ENCODE data around the gene ELN.

ELN gene

DNA sequence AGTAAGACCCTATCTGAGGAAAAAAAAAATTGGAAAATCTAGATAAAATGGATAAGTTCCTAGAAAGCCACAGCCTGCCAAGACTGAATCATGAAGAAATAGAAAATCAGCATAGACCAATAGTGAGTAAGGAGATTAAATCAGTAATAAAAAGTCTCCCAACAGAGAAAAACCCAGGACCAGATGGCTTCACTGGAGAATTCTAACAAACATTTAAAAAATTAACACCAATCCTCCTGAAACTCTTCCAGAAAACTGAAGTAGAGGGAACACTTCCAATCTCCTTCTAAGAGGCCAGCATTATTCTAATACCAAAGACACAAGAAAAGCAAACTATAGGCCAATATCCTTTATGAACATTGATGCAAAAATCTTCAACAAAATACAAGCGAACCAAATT, 46.8 kb downstream of the ELN start:
- POLR2A ChIA-PET, result no interaction called here
- Histone ChIP-seq H3K9me3 (ENCODE audit: control extremely low read depth in 1 of 5, control insufficient read depth in 4 of 5, insufficient read depth in 2 of 5, low read depth in 1 of 5, low read length in 4 of 5) (no peaks in the 10 kb centered on the region), H3K27me3 (replicated peaks in 2 of 5; ENCODE audit: control insufficient read depth in 4 of 5, insufficient read depth in 5 of 5, low read length in 4 of 5) (no peaks in the 10 kb centered on the region), H3K36me3 (ENCODE audit: control insufficient read depth in 4 of 4, insufficient read depth in 4 of 4, low read length in 3 of 4) (no peaks in the 10 kb centered on the region), H3K27ac (ENCODE audit: insufficient read depth in 1 of 2, low read depth in 1 of 2, low read length in 2 of 2, poor library complexity in 1 of 2, severe bottlenecking in 2 of 2) (no peak overlapping the region), H3K4me3 (ENCODE audit: control insufficient read depth in 1 of 7, extremely low read depth in 1 of 7, insufficient read depth in 4 of 7, low read depth in 2 of 7, low read length in 6 of 7) (no peak overlapping the region), H3K4me1 (ENCODE audit: control extremely low read depth in 1 of 4, control insufficient read depth in 4 of 4, insufficient read depth in 4 of 4, low read length in 3 of 4) (no peaks in the 10 kb centered on the region)
- WGBS (ENCODE audit: insufficient coverage), result no CpG with 5 or more reads among the region's 1 CpG
- no peak for DNase-seq
- CTCF ChIA-PET, result no interaction called here

- DNase-seq, result no peak
- POLR2A ChIA-PET, result no interaction called here
- Histone ChIP-seq H3K27me3 (replicated peaks in 2 of 5; ENCODE audit: control insufficient read depth in 4 of 5, insufficient read depth in 5 of 5, low read length in 4 of 5) (no peaks in the 10 kb centered on the region), H3K9me3 (ENCODE audit: control extremely low read depth in 1 of 5, control insufficient read depth in 4 of 5, insufficient read depth in 2 of 5, low read depth in 1 of 5, low read length in 4 of 5) (no peaks in the 10 kb centered on the region), H3K4me1 (ENCODE audit: control extremely low read depth in 1 of 4, control insufficient read depth in 4 of 4, insufficient read depth in 4 of 4, low read length in 3 of 4) (peaks cover 0 to 11% (median 7%) of the 10 kb centered on the region in 4 experiments), H3K4me3 (ENCODE audit: control insufficient read depth in 1 of 7, extremely low read depth in 1 of 7, insufficient read depth in 4 of 7, low read depth in 2 of 7, low read length in 6 of 7) (no peak overlapping the region), H3K27ac (ENCODE audit: insufficient read depth in 1 of 2, low read depth in 1 of 2, low read length in 2 of 2, poor library complexity in 1 of 2, severe bottlenecking in 2 of 2) (no peak overlapping the region), H3K36me3 (ENCODE audit: control insufficient read depth in 4 of 4, insufficient read depth in 4 of 4, low read length in 3 of 4) (no peaks in the 10 kb centered on the region)
- CTCF ChIA-PET, result interaction anchor here (1.0 to 1.5 kb wide), 3 partner anchors 10 to 124 kb away, joined by 3 to 5 read pairs (median 3); no protein-coding TSS in a partner anchor
- 100% methylated on average over 2 of the region's 2 CpGs for WGBS (ENCODE audit: insufficient coverage)
Measured at GRCh38 chr7:74078461-74078860, 50.5 kb downstream of the ELN start.

DNA sequence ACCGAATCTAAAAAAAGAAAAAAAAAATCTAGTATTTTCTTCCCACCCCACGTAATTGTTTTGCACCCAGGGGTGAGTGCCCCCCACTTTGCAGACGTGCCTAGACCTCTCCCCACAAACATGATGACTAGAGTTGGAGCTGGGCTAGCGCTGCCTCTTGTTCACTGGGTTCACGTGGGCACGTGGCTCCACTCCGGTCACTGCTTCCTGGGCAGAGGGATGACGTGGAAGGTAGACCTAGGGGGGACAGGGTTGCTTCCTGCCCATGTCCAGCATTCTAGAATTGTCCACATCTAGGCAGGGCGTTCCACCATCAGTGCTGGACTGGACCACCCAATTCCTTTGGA, 54.8 kb downstream of the ELN start:
- Histone ChIP-seq H3K27ac (ENCODE audit: insufficient read depth in 1 of 2, low read depth in 1 of 2, low read length in 2 of 2, poor library complexity in 1 of 2, severe bottlenecking in 2 of 2) (no peak overlapping the region), H3K4me1 (ENCODE audit: control extremely low read depth in 1 of 4, control insufficient read depth in 4 of 4, insufficient read depth in 4 of 4, low read length in 3 of 4) (peaks cover 0 to 27% (median 18%) of the 10 kb centered on the region in 4 experiments), H3K27me3 (replicated peaks in 2 of 5; ENCODE audit: control insufficient read depth in 4 of 5, insufficient read depth in 5 of 5, low read length in 4 of 5) (no peaks in the 10 kb centered on the region), H3K36me3 (ENCODE audit: control insufficient read depth in 4 of 4, insufficient read depth in 4 of 4, low read length in 3 of 4) (peaks cover 0 to 11% (median 1%) of the 10 kb centered on the region in 4 experiments), H3K9me3 (ENCODE audit: control extremely low read depth in 1 of 5, control insufficient read depth in 4 of 5, insufficient read depth in 2 of 5, low read depth in 1 of 5, low read length in 4 of 5) (no peaks in the 10 kb centered on the region), H3K4me3 (ENCODE audit: control insufficient read depth in 1 of 7, extremely low read depth in 1 of 7, insufficient read depth in 4 of 7, low read depth in 2 of 7, low read length in 6 of 7) (peak overlapping the region in 1 of 7 experiments; percentile 40)
- 96% methylated on average over 7 of the region's 9 CpGs for WGBS (ENCODE audit: insufficient coverage)
- ChIA-PET CTCF (interaction anchor here (0.7 kb wide), 1 partner anchor 29 kb away, joined by 3 read pairs; no protein-coding TSS in a partner anchor), POLR2A (interaction anchor here (1.3 kb wide), 1 partner anchor 12 kb away, joined by 3 read pairs; no protein-coding TSS in a partner anchor)
- no peak for DNase-seq

GRCh38 chr7:74083117-74083876, 55.3 kb downstream of the ELN start, which contains the start of gene LIMK1:
TSS of gene LIMK1 (plus strand) at chr7:74083804. CDS start at chr7:74083991, 187 bp downstream.
- POLR2A ChIA-PET, result interaction anchor here (0.5 to 1.3 kb wide), 3 partner anchors 11 to 306 kb away, joined by 3 read pairs; no protein-coding TSS in a partner anchor
- CTCF ChIA-PET, result interaction anchor here (0.7 to 0.9 kb wide), 2 partner anchors 29 to 92 kb away, joined by 3 read pairs; no protein-coding TSS in a partner anchor
- H3K4me3 ChIP-seq (ENCODE audit: control insufficient read depth in 1 of 7, extremely low read depth in 1 of 7, insufficient read depth in 4 of 7, low read depth in 2 of 7, low read length in 6 of 7), result peak within 1 kb of the TSS; percentile 24 to 75 (median 61)
- H3K4me1 ChIP-seq (ENCODE audit: control extremely low read depth in 1 of 4, control insufficient read depth in 4 of 4, insufficient read depth in 4 of 4, low read length in 3 of 4), result peaks cover 0 to 27% (median 18%) of the 10 kb centered on the region in 4 experiments
- peak; percentile 71 to 84 (median 83) for DNase-seq
- H3K27me3 ChIP-seq (replicated peaks in 2 of 5; ENCODE audit: control insufficient read depth in 4 of 5, insufficient read depth in 5 of 5, low read length in 4 of 5), result no peaks in the 10 kb centered on the region
- 17% methylated on average over 45 of the region's 71 CpGs for WGBS (ENCODE audit: insufficient coverage)
- no peaks in the 10 kb centered on the region for H3K9me3 ChIP-seq (ENCODE audit: control extremely low read depth in 1 of 5, control insufficient read depth in 4 of 5, insufficient read depth in 2 of 5, low read depth in 1 of 5, low read length in 4 of 5)
- H3K27ac ChIP-seq (ENCODE audit: insufficient read depth in 1 of 2, low read depth in 1 of 2, low read length in 2 of 2, poor library complexity in 1 of 2, severe bottlenecking in 2 of 2), result peak within 1 kb of the TSS in 1 of 2 experiments; percentile 54
- H3K36me3 ChIP-seq (ENCODE audit: control insufficient read depth in 4 of 4, insufficient read depth in 4 of 4, low read length in 3 of 4), result peaks cover 0 to 16% (median 4%) of the 10 kb centered on the region in 4 experiments

DNA sequence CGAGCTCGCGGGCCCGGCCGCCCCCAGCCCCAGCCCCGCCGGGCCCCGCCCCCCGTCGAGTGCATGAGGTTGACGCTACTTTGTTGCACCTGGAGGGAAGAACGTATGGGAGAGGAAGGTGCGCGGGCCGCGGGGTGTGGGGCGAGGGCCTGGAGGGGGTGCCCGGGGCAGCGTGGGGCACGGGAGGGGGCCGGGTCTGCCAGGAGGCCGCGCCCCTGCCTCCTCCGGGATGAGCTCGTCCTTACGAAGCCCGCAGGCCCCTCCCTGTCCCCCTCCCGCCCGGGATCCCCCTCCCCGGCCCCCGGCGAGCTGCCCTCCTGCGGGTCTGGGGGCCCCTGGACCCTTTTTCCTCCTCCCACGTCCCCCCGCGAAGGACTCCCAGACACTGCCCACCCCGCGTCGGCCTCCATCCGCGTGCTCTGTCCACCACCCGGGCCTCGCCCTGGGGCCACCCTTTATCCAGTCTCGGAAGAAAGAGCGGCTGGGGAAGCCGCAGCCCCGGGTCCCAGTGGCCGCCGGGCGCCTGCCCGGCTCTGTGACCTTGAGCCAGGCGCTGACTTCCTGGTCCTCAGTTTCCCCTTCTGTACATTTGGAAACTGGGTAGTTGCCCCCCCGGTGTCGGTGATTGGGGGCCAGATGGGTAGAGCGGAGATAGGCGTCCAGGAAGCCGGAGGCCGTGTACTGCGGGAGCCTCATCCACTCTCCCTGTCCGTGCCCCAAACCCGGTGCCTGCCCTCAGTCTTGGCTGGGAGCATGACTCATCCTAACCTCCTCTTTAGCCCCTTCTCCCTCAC, 56.2 kb downstream of the ELN start:
- CTCF ChIA-PET, result interaction anchor here (0.9 to 2.9 kb wide), 2 partner anchors 16 to 91 kb away, joined by 3 to 7 read pairs; no protein-coding TSS in a partner anchor
- WGBS (ENCODE audit: insufficient coverage), result 1% methylated on average over 19 of the region's 61 CpGs
- DNase-seq, result peak in 2 of 3 donors; percentile 64 to 70
- no peaks in the 10 kb centered on the region for H3K9me3 ChIP-seq (ENCODE audit: control extremely low read depth in 1 of 5, control insufficient read depth in 4 of 5, insufficient read depth in 2 of 5, low read depth in 1 of 5, low read length in 4 of 5)
- H3K27ac ChIP-seq (ENCODE audit: insufficient read depth in 1 of 2, low read depth in 1 of 2, low read length in 2 of 2, poor library complexity in 1 of 2, severe bottlenecking in 2 of 2), result peak overlapping the region in 1 of 2 experiments; percentile 54
- H3K4me3 ChIP-seq (ENCODE audit: control insufficient read depth in 1 of 7, extremely low read depth in 1 of 7, insufficient read depth in 4 of 7, low read depth in 2 of 7, low read length in 6 of 7), result peak overlapping the region; percentile 24 to 75 (median 61)
- peaks cover 0 to 21% (median 4%) of the 10 kb centered on the region in 4 experiments for H3K36me3 ChIP-seq (ENCODE audit: control insufficient read depth in 4 of 4, insufficient read depth in 4 of 4, low read length in 3 of 4)
- H3K4me1 ChIP-seq (ENCODE audit: control extremely low read depth in 1 of 4, control insufficient read depth in 4 of 4, insufficient read depth in 4 of 4, low read length in 3 of 4), result peaks cover 0 to 27% (median 18%) of the 10 kb centered on the region in 4 experiments
- POLR2A ChIA-PET, result interaction anchor here (0.5 to 1.3 kb wide), 3 partner anchors 10 to 305 kb away, joined by 3 read pairs; no protein-coding TSS in a partner anchor
- no peaks in the 10 kb centered on the region for H3K27me3 ChIP-seq (replicated peaks in 2 of 5; ENCODE audit: control insufficient read depth in 4 of 5, insufficient read depth in 5 of 5, low read length in 4 of 5)

GRCh38 chr7:74084722-74085578, 57.0 kb downstream of the ELN start:
- CTCF ChIA-PET, result interaction anchor here (2.9 kb wide), 1 partner anchor 16 kb away, joined by 7 read pairs; no protein-coding TSS in a partner anchor
- peak overlapping the region in 1 of 2 experiments; percentile 54 for H3K27ac ChIP-seq (ENCODE audit: insufficient read depth in 1 of 2, low read depth in 1 of 2, low read length in 2 of 2, poor library complexity in 1 of 2, severe bottlenecking in 2 of 2)
- peak in 1 of 3 donors; percentile 11 for DNase-seq
- WGBS (ENCODE audit: insufficient coverage), result 78% methylated on average over 5 of the region's 6 CpGs
- H3K4me1 ChIP-seq (ENCODE audit: control extremely low read depth in 1 of 4, control insufficient read depth in 4 of 4, insufficient read depth in 4 of 4, low read length in 3 of 4), result peaks cover 0 to 27% (median 18%) of the 10 kb centered on the region in 4 experiments
- peaks cover 0 to 22% (median 4%) of the 10 kb centered on the region in 4 experiments for H3K36me3 ChIP-seq (ENCODE audit: control insufficient read depth in 4 of 4, insufficient read depth in 4 of 4, low read length in 3 of 4)
- no peaks in the 10 kb centered on the region for H3K27me3 ChIP-seq (replicated peaks in 2 of 5; ENCODE audit: control insufficient read depth in 4 of 5, insufficient read depth in 5 of 5, low read length in 4 of 5)
- POLR2A ChIA-PET, result interaction anchor here (1.2 kb wide), 1 partner anchor 9 kb away, joined by 3 read pairs; no protein-coding TSS in a partner anchor
- H3K9me3 ChIP-seq (ENCODE audit: control extremely low read depth in 1 of 5, control insufficient read depth in 4 of 5, insufficient read depth in 2 of 5, low read depth in 1 of 5, low read length in 4 of 5), result no peaks in the 10 kb centered on the region
- peak overlapping the region in 6 of 7 experiments; percentile 44 to 75 (median 65) for H3K4me3 ChIP-seq (ENCODE audit: control insufficient read depth in 1 of 7, extremely low read depth in 1 of 7, insufficient read depth in 4 of 7, low read depth in 2 of 7, low read length in 6 of 7)
